K562 (cell line): Measurements from ENCODE around the gene MED17. TPM values are rescaled to one million over a fixed set of nuclear protein-coding genes. Genes with fewer than 3 reads are reported as not detected.

Experiments
- CSDE1 ChIP-seq, 2 experiments: fragments of 450-650 bp; IDR thresholded peaks; 2 replicates each; pipeline ENCODE4 v1.6.1; 2016; ENCODE audit warnings: mild to moderate bottlenecking in 1 of 2
- FOSL1 ChIP-seq: fragments of 200-800 bp; sonication (Bioruptor generic); conservative IDR thresholded peaks from 2 replicates; pipeline ENCODE4 v1.6.1; 2016; ENCODE audit warnings: missing genetic modification characterization, missing compliant biosample characterization
- FOXA1 ChIP-seq: fragments of 450-650 bp; IDR thresholded peaks from 2 replicates; pipeline ENCODE4 v1.6.1; 2016; ENCODE audit warnings: mild to moderate bottlenecking, borderline replicate concordance
- MNT ChIP-seq, 2 experiments: fragments of 450-650 bp; conservative IDR thresholded peaks; 2 replicates each; pipeline ENCODE4 v1.6.1; 2017; ENCODE audit warnings: mild to moderate bottlenecking in 2 of 2, moderate library complexity in 2 of 2
- NFXL1 ChIP-seq: fragments of 450-650 bp; formaldehyde crosslinking; IDR thresholded peaks from 2 replicates; pipeline ENCODE4 v1.4.0; 2021; ENCODE audit warnings: mild to moderate bottlenecking
- PTRF ChIP-seq: fragments of 450-650 bp; IDR thresholded peaks from 2 replicates; pipeline ENCODE4 v1.6.1; 2016; ENCODE audit warnings: mild to moderate bottlenecking, missing genetic modification characterization, missing compliant biosample characterization
- RBFOX2 ChIP-seq: fragments of 200-400 bp; formaldehyde crosslinking; IDR thresholded peaks from 2 replicates; pipeline ENCODE4 v1.6.1; 2017; ENCODE audit warnings: low read depth, mild to moderate bottlenecking, low read length, moderate library complexity
- SRSF1 ChIP-seq: fragments of 200-400 bp; formaldehyde crosslinking; IDR thresholded peaks from 2 replicates; pipeline ENCODE4 v1.6.1; 2017; ENCODE audit warnings: mild to moderate bottlenecking, low read depth, low read length, moderate library complexity
- STAT5B ChIP-seq: fragments of 250-450 bp; sonication (Bioruptor Pico); IDR thresholded peaks from 2 replicates; pipeline ENCODE4 v1.8.0; 2021; ENCODE audit warnings: mild to moderate bottlenecking, inconsistent platforms
- TCFL5 ChIP-seq: fragments of 250-450 bp; sonication (Bioruptor Pico); conservative IDR thresholded peaks from 2 replicates; pipeline ENCODE4 v1.6.1; 2021; ENCODE audit warnings: mild to moderate bottlenecking, moderate library complexity, matching md5 sums
- ZBTB1 ChIP-seq: sonication (generic); formaldehyde crosslinking; IDR thresholded peaks from 2 replicates; pipeline ENCODE4 v1.8.1; 2023; ENCODE audit warnings: missing genetic modification reagents, low read depth, mild to moderate bottlenecking, borderline replicate concordance
- ZBTB9 ChIP-seq: fragments of 450-650 bp; formaldehyde crosslinking; IDR thresholded peaks from 2 replicates; pipeline ENCODE4 v1.4.0; 2020; ENCODE audit warnings: mild to moderate bottlenecking, moderate library complexity
- ZNF165 ChIP-seq: fragments of 250-450 bp; sonication (Bioruptor Pico); IDR thresholded peaks from 2 replicates; pipeline ENCODE4 v1.4.0; 2020; ENCODE audit warnings: borderline replicate concordance
- ZNF551 ChIP-seq: fragments of 250-450 bp; sonication (Bioruptor Pico); IDR thresholded peaks from 2 replicates; pipeline ENCODE4 v1.5.0; 2021; ENCODE audit warnings: mild to moderate bottlenecking, moderate library complexity
- ZNF79 ChIP-seq: fragments of 250-450 bp; sonication (Bioruptor Pico); IDR thresholded peaks from 2 replicates; pipeline ENCODE4 v1.4.0; 2020; ENCODE audit warnings: low read depth, mild to moderate bottlenecking, moderate library complexity
- polyA plus RNA-seq, 8 experiments: library from polyadenylated mRNA; depleted of rRNA in 4 of 8; stranded (reverse) in 5 of 8; unstranded in 3 of 8; fragments of >200 nt; fragmentation: Nextera tagmentation in 2 of 8; fragmentation: Illumina TruSeq in 1 of 8; extraction: Ambion mirVana in 2 of 8; extraction: Trizol in 1 of 8; gene quantifications; 2 replicates each; pipeline versions ENCODE4 v1.2.1 to v1.2.3, GENCODE V29; 2011 to 2014; ENCODE audit warnings: inconsistent platforms in 1 of 8, missing spikeins in 1 of 8
- total RNA-seq, 7 experiments: library from RNA; depleted of rRNA in 6 of 7; stranded (reverse); fragments of >200 nt in 6 of 7; fragmentation: Illumina TruSeq in 2 of 7; extraction: Trizol in 2 of 7; gene quantifications; 2 replicates each; pipeline versions ENCODE4 v1.2.1 to v1.2.3, GENCODE V29; 2011 to 2021; ENCODE audit warnings: low replicate concordance in 1 of 7
- TF ChIP-seq, protein P1 (sequence below): fragments of 450-650 bp; IDR thresholded peaks from one replicate; pipeline ENCODE4 v1.6.1; 2018; ENCODE audit warnings: mild to moderate bottlenecking, moderate library complexity; ENCODE audit not compliant: partially characterized antibody
- TF ChIP-seq, protein P2 (sequence below): fragments of 450-650 bp; IDR thresholded peaks from 2 replicates; pipeline ENCODE4 v1.6.1; 2018; ENCODE audit not compliant: partially characterized antibody
- TF ChIP-seq, protein P3 (sequence below), 3 experiments: fragments of 200-800 bp in 1 of 3; sonication (Bioruptor generic) in 1 of 3; sonication (generic) in 1 of 3; formaldehyde crosslinking in 1 of 3; IDR thresholded peaks; 2 replicates each; pipeline versions ENCODE4 v1.6.1 to v1.8.0; 2016 to 2022; ENCODE audit warnings: mild to moderate bottlenecking in 2 of 3, missing compliant biosample characterization in 2 of 3, missing genetic modification characterization in 2 of 3, missing genetic modification reagents in 1 of 3

The MED17 gene
- total and polyA plus RNA-seq, 9 of the 15 experiments (the other 6 are each of a cell fraction or from before 2014, with no cell fraction given) = 6.7 to 34.7 (median 26.8) TPM

DNA sequence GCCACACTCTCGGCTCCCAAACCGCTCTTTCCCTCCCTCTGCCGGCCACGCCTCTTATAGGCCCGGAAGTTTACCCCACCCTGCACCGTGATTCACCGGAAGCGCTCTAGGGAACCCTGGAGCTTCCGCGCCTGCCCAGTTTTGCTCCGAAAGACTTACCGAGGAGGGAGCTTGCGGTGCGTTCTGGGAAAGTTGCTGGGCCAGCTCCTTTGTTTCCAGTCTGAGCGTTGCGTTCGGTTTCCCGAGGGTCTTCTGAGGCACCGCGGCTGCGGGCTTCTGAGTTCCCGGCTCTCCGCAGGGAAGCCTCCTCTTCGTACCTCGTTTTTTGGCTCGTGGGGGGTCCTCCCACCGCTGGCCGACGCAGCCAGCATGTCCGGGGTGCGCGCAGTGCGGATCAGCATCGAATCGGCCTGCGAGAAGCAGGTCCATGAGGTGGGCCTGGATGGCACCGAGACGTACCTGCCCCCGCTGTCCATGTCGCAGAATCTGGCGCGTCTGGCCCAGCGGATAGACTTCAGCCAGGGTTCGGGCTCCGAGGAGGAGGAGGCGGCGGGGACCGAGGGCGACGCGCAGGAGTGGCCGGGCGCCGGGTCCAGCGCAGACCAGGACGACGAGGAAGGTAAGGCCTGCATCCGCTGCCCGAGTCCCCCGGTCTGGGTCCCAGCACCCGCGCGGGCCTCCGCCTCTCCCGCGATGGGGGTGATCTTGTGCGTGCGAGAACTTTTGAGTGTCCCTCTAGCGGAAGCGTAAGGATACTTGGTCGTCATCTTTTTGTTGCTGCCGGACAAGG, at the start of gene MED17 (continued):
- no peak for TF ChIP-seq ZNF79 (CRISPR knock-in tag)
- TF ChIP-seq ZBTB9 (CRISPR knock-in tag) = peak; percentile 72
- TF ChIP-seq TCFL5 (CRISPR knock-in tag) = no peak
- no peak for TF ChIP-seq STAT5B (CRISPR knock-in tag)
- TF ChIP-seq, protein P1, sequence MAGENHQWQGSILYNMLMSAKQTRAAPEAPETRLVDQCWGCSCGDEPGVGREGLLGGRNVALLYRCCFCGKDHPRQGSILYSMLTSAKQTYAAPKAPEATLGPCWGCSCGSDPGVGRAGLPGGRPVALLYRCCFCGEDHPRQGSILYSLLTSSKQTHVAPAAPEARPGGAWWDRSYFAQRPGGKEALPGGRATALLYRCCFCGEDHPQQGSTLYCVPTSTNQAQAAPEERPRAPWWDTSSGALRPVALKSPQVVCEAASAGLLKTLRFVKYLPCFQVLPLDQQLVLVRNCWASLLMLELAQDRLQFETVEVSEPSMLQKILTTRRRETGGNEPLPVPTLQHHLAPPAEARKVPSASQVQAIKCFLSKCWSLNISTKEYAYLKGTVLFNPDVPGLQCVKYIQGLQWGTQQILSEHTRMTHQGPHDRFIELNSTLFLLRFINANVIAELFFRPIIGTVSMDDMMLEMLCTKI = no peak
- TF ChIP-seq SRSF1 = no peak
- no peak for TF ChIP-seq CSDE1 (IDR thresholded peaks at IDR 0.05)
- no peak for TF ChIP-seq PTRF
- TF ChIP-seq ZNF165 (CRISPR knock-in tag) = no peak
- TF ChIP-seq NFXL1 (CRISPR knock-in tag) = no peak
- TF ChIP-seq, protein P2, sequence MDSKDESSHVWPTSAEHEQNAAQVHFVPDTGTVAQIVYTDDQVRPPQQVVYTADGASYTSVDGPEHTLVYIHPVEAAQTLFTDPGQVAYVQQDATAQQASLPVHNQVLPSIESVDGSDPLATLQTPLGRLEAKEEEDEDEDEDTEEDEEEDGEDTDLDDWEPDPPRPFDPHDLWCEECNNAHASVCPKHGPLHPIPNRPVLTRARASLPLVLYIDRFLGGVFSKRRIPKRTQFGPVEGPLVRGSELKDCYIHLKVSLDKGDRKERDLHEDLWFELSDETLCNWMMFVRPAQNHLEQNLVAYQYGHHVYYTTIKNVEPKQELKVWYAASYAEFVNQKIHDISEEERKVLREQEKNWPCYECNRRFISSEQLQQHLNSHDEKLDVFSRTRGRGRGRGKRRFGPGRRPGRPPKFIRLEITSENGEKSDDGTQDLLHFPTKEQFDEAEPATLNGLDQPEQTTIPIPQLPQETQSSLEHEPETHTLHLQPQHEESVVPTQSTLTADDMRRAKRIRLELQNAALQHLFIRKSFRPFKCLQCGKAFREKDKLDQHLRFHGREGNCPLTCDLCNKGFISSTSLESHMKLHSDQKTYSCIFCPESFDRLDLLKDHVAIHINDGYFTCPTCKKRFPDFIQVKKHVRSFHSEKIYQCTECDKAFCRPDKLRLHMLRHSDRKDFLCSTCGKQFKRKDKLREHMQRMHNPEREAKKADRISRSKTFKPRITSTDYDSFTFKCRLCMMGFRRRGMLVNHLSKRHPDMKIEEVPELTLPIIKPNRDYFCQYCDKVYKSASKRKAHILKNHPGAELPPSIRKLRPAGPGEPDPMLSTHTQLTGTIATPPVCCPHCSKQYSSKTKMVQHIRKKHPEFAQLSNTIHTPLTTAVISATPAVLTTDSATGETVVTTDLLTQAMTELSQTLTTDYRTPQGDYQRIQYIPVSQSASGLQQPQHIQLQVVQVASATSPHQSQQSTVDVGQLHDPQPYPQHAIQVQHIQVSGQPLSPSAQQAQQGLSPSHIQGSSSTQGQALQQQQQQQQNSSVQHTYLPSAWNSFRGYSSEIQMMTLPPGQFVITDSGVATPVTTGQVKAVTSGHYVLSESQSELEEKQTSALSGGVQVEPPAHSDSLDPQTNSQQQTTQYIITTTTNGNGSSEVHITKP = no peak
- peak; percentile 86 for TF ChIP-seq FOSL1 (tag)
- TF ChIP-seq ZNF551 (CRISPR knock-in tag) = no peak
- no peak for TF ChIP-seq ZBTB1 (CRISPR knock-in tag)
- peak; percentile 73 to 81; a peak in 3 of 4 replicates for TF ChIP-seq MNT (conservative IDR thresholded peaks at IDR 0.05)
- peak; percentile 96 for TF ChIP-seq RBFOX2
- no peak for TF ChIP-seq FOXA1
- TF ChIP-seq, protein P3, sequence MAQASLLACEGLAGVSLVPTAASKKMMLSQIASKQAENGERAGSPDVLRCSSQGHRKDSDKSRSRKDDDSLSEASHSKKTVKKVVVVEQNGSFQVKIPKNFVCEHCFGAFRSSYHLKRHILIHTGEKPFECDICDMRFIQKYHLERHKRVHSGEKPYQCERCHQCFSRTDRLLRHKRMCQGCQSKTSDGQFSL (CRISPR knock-in tag; IDR thresholded peaks at IDR 0.05) = peak; percentile 80
- TF ChIP-seq, protein P3 (tag; IDR thresholded peaks at IDR 0.05) = no peak; a peak in 1 of 4 replicates
